ENCODE measurements around the gene PPFIA3.

DNA sequence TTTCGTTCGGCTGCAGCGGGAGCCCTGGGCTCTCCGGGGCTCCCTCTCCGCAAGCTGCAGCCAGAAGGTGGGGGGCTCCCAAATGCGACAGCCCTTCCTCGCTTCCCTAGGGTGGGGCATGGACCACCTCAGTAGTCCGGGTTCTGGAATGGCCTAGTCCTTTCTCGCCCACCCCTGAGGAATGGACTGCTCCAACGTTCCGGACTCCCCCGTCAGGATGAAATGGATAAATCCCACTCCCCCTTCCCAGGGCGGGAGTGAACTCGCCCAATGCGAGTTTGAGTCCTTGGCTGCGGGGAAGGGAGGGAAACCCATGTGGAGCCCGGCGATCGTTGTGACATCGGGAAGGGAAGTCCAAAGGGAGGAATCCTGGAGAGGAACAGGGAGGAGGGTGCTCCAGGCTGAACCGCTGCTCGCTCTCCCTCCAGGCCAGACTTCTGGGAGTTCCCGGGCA is 30.3 kb downstream of the PPFIA3 start:
- TF ChIP-seq, protein P1, sequence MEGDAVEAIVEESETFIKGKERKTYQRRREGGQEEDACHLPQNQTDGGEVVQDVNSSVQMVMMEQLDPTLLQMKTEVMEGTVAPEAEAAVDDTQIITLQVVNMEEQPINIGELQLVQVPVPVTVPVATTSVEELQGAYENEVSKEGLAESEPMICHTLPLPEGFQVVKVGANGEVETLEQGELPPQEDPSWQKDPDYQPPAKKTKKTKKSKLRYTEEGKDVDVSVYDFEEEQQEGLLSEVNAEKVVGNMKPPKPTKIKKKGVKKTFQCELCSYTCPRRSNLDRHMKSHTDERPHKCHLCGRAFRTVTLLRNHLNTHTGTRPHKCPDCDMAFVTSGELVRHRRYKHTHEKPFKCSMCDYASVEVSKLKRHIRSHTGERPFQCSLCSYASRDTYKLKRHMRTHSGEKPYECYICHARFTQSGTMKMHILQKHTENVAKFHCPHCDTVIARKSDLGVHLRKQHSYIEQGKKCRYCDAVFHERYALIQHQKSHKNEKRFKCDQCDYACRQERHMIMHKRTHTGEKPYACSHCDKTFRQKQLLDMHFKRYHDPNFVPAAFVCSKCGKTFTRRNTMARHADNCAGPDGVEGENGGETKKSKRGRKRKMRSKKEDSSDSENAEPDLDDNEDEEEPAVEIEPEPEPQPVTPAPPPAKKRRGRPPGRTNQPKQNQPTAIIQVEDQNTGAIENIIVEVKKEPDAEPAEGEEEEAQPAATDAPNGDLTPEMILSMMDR (IDR thresholded peaks at IDR 0.05 in 4 of 5, conservative IDR thresholded peaks at IDR 0.05 in 1 of 5): no peak
- no peak for TF ChIP-seq POLR2A (IDR thresholded peaks at IDR 0.05)

All from gastrocnemius medialis (tissue), 4 donors.